Nucleus accumbens (tissue), 56 donors: ENCODE results near the gene CIZ1.

Source experiments
- DNase-seq, 56 donors: peaks; one replicate each; lab custom pipeline; 2025; lab: John Stamatoyannopoulos, UW

The CIZ1 gene

DNA sequence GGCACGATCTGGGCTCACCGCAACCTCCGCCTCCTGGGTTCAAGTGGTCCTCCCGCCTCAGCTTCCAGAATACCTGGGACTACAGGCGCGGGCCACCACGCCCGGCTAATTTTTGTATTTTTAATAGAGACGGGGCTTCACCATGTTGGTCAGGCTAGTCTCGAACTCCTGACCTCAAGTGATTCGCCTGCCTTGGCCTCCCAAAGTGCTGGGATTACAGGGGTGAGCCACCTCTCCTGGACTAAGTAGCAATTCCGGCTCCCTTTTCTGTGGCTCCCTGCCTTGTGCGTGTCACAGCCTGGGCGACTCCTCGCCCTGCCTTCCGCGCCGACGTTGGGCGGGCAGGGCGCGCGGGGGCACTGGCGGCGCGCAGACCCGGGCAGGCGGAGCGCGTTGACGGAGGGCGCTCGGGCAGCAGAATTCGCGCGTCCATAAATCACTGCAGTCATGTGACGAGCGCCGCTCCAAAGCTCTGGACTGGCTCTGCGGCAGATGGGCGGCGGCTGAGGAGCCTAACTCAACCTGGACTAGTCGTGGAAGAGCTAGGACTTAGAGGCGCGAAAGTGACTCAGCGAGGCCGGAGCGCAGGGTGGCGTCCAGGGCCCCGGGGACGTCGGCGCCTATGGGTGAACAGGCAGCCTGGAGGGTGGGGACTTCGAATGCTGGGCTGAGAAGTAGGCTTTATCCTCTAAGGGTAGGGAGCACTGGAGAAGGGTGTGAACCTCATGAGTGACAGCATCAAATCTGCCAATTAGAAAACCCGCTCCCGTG lies 1.4 kb upstream of the CIZ1 start:
- DNase-seq, result peak in 32 of 56 donors; percentile 12 to 83 (median 51)

DNA sequence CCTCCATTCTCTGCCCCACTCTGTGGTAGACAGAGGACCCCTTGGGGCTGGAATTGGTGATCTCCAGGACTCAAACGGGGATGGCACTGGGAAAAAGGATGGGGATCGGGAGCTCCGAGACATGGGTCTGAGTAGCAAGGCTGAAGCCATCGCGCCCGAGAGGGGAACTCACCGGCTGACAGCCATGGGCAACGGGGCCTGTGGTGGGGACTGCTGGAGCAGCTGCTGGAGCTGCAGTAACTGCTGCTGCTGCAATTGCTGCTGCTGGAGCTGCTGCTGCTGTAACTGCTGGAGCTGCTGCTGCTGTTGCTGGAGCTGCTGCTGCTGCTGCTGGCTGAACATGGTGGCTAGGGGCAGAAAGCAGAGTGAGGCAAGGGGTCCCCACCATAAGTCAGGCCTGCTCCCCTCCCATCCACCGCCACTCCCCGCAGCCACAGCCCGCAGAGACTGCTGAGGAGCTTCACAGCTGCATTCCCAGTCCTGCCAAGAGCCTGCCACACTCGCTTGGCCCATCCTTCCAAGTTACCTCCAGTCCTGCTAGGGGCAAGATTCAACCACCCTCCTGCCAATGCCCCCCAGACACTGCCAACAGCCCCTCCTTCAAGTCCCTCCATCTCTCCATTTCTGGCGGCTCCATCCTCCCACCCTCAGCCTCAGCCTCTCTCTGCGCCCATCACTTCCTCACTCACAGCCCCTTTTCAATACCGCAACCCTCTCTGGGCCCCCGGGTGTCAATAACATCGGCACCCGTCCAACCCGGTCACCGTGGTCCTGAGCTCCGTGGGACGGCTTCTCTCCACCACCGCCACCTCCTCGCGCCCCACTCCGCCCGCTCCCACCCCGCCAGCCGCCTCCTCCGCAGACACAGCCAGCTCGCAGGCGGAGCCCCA lies 611 bp downstream of the CIZ1 start:
- peak in 29 of 56 donors; percentile 28 to 82 (median 63) for DNase-seq

DNA sequence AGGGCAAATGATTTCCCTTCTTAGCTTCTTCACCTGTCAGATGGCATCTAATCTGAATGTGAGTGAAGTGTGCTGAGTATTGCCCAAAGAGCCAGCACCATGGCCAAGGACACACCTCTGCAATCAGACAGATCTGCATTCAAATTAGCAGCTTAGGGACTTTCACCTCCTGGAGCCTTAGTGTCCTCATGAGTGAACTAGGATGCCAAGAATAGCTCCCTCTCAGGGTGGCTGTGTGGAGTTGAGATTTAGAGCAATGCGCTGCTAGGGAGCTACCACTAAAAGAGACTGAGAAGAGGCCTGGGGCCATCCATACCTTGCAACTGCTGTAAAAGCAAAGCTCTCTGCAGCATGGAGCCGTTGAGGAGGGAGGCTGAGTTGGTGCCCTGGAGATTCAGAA lies 1.4 kb downstream of the CIZ1 start:
- peak in 1 of 56 donors; percentile 8 for DNase-seq

DNA sequence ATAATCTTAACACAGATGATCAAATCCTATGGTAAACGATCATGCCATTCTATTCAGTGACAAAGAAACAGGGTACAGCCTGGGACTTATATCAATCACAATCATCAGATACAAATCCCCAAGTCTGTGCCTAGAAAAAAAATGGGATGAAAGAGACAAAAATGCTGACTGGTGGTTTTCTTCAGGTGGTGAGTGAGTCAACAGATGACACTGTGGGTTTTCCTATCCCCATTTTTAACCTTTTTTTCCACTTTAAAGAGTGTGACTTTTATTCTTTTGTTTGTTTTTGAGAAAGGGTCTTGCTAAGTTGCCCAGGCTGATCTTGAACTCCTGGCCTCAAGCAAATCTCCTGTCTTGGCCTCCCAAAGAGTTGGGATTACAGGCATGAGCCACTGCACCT lies 3.2 kb downstream of the CIZ1 start:
- DNase-seq, result no peak

DNA sequence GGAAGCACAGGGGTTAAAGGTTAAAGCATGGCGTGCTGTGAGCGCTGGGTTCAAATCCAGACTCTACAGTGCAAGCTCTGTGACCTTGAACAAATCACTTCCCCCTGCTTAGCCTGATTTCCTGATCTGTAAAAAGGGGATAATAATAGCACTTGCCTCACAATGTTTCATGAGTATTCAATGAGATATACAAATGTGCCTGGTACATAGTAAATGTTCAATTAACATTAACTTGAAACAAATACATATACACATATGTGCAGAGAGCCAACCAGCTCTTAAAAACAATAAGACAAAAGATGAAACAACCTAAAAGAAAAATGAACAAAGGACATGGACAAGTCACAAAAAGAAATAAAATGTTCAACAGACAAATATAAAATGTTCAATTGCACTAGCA lies 4.0 kb downstream of the CIZ1 start:
- DNase-seq, result no peak

DNA sequence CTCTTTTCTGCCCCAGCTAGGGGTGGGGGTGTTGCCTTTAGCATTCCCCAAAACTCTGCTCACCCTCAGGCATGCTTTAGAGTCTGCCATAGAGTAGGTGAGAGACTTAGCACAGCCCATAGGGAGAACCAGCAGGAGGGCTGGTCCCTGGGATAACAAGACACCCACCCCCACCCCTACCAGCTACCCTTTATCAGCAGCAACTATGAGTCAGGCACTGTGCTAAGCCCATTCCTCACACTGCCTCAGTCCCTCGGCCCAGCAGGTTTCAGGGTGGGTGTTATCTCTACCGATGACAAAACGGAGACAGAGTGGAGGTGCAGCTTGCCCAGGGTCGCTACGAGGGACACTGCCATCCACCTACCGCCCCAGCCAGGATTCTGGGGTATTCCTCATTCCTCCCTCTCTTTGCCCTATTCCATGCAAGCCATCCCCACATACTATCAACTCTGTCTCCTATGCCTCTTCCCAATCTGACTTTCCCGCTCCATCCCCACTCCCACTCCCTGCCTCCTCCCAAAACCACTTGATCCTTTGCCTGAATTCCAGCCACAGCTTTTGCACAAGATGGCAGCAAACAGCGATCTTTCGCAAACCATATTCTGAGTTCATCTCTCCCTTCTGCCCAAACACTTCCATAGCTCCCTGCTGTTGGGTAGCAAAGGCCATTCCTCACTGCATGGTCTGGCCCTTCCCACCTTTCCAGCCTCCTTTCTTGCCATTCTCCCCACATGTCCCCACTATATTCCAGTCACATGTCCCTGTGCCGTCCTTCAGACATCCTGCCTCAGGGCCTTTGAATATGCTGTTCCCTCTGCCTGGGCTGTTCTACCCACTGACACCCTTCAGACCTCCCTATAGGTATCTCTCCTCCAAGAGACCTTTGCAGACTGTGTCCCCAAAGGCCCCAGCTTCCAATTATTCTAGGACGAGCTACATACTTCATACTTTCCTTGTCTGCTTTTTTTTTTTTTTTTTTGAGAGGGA lies 5.1 kb downstream of the CIZ1 start:
- no peak for DNase-seq

DNA sequence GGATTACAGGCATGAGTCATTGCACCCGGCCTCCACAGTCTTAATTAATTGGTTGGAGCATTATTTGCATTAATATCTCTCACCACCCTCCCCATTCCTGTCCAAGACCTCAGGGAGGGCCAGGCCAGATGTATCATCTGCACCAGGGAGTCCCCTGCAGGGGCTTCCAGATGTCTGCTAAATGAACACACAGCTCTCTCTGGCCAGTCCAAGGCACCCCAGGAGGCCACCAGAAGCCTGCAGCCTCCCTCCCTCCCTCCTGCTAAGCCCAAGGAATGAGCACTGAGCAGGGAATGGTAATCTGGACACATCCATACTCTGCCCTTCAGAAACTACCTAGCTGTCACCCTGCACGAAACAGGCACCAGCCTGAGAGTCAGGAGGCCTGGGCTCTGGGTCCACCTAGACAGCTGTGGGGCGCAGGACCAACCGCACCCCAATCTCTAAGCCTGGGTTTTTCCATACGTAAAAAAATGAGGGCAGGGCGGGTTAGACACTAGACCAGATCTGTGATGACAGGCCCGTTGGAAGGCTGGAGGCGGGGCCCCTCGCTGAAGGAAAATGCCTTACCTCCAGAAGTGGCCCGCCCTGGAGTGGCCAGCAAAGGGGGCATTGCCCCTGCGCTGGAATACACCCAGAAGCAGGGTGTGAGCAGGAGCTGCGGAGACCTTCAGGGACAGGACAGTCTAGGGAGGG lies 8.3 kb downstream of the CIZ1 start:
- DNase-seq, result no peak

DNA sequence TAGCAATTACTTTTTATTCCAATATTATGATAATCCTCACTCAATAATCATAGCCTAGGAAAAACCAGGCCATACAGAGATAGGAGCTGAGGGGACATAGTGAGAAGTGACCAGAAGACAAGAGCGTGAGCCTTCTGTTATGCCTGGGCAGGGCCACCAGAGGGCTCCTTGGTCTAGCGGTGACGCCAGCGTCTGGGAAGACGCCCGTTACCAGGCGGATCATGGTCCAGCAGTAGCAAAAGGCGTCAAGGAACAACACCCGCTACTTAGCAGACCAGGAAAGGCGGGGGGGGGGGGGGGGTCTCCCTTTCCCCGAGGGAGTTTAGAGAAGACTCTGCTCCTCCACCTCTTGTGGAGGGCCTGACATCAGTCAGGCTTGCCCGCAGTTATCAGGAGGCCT lies 9.9 kb downstream of the CIZ1 start:
- DNase-seq, result peak in 19 of 56 donors; percentile 3 to 66 (median 29)

DNA sequence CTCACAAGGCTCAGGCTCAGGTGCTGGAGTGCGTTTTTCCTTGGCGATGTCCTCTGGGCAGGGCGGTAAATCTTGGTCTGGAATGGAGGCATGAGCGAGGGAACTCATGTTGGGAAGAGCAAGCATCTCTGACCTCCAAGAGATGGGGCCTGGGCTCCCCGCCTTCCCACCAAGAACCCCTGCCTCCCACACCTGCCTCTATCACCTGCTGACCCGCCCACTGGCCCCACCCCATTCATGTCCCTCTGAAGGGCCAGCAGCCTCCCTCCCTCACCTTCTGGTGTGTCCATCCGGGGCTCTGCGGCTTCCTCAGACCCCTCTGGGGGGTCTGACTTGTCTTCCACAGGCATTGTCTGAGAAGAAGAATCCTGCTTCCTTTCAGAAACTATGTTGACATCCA lies 10.9 kb downstream of the CIZ1 start:
- DNase-seq, result no peak

DNA sequence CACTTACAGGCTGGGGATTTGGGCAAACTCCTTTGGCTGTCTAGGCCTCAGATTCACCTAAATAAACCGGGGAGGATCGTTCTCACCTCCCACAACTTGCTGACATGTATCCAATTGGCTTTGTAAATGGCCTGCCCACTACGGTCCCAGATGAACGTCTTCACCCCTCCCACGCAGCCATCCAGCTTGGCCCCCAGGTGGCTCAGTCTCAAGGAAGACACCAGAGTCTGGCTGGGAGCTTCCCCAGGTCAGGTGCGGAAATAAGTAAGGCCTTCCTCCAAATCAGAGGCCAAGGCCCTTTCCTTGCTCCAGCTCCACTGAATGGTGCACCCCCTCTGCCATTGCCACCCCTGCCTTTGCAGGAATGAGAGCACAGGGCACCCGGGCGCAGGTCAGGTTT lies 11.4 kb downstream of the CIZ1 start:
- no peak for DNase-seq

DNA sequence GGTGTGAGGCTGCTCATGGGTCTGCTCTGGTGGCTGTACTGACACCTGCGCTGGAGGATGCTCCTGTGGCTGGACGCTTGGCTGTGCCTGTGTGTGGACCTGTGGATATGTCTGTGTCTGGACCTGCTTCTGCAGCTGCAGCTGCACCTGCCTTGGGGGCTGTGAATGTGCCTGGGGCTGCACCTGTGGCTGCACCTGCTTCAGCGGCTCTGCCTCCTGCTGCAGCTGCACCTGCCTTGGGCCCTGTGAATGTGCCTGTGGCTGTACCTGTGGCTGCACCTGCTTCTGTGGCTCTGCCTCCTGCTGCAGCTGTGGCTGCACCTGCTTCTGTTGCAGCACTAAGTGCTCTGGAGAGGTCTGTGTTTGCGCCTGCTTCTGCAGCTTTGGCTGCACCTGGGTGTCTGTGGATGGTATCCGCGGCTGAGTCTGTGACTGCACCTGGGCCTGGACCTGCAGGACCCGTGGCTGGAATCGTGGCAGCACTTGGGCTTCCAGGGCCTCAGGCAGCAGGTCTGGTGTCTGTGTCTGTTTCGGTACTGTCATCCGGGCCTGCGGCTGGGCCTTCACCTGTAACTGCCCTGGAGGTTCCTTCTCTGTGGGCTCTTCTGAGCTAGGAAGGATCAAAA lies 12.5 kb downstream of the CIZ1 start:
- DNase-seq, result no peak

DNA sequence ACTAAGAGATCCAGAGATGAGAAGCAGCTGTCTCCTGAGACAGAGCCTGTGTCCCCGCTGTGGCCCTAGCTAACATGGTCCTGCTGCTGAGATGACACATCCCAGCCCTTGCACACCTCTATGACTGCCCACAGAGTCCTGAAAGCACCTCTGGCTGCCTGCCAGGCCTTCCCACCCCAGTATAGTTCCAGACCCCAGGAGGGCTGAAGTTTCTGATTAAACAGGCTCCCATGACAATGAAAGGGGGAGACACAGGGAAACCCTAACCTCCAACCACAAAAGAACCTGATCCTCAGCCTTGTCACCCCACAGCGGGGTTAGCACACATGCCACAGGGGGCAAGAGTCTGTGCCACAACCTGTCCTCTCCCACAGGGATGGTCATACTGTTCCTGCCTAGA lies 15.6 kb downstream of the CIZ1 start:
- DNase-seq, result no peak

DNA sequence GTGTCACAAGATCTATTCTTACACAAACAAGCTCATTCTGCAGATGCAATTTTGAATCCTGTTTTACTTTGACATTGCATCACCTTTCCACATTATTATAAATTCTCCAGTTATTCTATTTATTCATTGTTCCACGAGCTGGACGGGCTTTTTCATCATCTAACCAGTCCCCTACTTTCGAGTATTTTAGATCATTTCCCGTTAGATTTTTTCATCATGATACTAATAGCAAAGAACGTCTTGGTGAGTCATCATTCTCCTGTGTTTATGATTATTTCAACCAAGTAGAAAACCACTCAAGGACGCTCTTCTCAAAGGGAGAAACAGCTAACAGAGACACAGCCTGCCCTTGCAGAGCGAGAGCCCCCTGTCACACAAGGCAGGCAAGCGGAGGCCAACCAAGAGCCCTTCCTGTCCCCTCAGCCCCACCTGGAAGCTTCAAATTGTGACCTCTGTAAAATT lies 16.2 kb downstream of the CIZ1 start:
- no peak for DNase-seq

DNA sequence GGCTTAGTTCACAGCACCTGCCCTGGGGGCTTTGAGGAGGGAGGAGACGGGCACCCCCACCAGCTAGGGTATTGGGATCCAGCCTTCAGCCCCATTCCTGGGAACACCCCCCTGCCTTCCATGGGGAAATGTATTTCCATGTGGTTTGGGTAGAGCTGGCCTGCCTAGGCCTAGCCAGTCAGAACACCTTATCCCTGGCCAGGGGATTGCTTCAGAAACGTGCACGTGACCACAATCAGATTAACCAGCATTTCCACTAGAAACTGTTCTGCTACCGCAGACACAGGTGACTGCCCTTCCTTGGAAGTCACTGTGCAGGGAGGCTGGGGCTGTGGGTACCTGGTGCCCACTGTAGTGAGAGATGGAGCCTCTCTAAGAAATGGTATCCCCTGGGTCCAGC lies 17.3 kb downstream of the CIZ1 start:
- DNase-seq, result no peak

DNA sequence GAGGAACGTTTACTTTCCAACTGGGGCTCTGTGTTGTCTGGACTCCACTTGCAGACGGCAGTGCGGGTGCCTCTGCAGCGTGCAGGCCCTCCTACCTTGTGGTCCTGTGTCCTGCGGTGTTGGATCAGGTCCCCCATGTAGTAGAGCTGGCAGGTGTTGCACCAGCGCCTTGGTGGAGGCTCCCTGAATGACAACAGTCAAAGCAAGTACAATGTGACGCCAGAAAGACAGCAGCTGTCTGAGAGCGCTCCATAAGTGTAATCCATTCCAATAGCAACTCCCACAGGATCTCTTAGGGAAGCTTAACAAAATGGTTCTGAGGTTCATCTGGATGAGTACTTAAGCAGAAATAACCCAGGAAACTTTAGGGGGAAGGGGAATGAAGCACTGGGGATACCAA lies 21.4 kb downstream of the CIZ1 start:
- DNase-seq, result peak in 13 of 56 donors; percentile 2 to 44 (median 17)

DNA sequence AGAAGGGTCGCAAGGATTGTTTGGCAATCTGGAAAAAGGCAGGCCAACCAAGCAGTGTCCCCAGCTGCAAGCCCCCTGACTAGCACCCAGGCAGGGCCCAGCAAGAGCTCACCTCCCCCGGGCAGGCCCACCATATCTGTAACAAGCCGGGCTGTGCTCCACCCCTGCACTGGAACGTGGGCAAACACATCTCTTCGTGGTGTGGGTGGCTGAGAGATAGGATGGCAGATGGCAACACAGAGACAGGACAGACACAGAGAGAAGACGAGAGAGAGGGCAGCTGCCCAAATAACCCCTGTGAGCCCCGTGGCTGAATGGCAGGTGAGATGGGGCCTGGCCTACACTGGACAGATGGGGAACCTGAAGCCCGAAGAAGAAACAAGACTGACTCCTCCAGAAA lies 21.9 kb downstream of the CIZ1 start:
- no peak for DNase-seq

DNA sequence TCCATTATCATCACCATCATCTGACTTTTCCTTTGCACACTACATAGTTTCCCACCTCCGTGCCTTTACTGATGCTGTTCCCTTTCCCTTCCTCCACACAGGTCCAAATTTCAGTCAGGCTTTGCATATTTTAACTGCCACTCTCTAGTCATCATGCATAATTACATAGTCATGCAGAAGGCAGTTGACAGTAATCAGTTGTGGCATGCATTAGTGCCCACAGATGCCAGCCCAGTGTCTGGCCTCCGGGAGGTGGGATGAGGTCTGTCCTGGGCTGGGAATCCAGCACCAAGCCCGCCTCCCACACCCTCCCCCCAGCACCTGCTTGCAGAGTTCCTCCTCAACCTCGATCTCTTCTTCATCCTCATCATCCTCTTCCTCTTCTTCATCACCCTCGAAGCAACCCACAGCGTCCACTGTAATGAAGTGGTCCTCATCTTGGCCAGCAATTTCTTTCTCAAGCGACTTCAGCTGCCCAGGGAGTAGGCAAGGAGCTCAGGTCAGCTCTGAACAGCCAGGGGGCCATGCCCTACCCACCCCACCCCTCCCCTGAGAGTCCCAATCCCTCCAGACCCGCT lies 22.6 kb downstream of the CIZ1 start:
- DNase-seq, result no peak

DNA sequence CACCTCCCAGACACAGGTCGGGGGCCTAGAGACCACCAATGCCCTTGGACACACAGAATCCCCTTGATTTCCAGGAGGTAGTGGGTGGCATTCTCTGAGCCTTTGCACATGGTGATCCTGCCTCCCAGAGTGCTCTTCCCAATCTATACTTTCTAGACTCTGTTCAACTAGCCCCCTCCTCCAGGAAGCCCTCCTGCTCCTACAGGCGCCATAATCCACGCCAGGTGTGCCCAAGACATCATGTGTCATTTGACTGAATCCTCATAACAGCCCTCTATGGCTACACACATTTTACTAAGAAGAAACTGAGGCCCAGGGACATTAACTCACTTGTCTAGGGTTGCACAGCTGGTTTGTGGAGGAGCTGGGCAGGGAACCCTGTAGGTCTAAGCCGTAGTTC lies 24.2 kb downstream of the CIZ1 start:
- no peak for DNase-seq

DNA sequence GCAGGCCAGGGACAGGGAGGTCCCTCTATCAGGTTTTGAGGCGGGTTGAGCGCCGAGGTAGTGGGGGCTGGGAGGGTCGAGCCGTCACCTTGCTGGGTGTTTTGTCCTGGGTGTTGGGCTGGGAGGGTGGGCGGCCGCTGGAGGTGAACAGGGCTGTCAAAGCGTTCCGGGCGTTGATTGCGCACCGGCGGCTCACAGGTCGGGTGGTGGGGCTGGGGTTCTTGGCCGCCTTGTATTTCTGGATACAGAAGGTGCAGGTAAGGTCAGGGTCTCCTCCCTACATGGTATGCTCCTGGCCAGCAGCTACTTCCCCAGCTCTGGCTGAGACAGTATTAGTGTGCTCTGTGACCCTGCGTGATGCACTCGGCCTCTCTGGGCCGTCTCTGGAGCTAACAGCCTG lies 25.2 kb downstream of the CIZ1 start:
- DNase-seq, result no peak
